Endothelial cell of umbilical vein (primary cell): ENCODE measurements around the gene NKAIN4. TPM values are rescaled to one million over a fixed set of nuclear protein-coding genes. Genes with fewer than 3 reads are reported as not detected.

Experiments
- BruUV-seq: library from RNA; stranded (reverse); fragments of 400-500 nt; replicated peaks from 2 replicates; lab custom pipeline; 2021; lab: Mats Ljungman, UMichigan
- CTCF ChIA-PET: fragments of 300-600, 350-600 bp; sonication (Branson Sonifier 250); formaldehyde crosslinking; loops from one replicate; lab custom pipeline; 2021; ENCODE audit warnings: antibody characterized with exemption, inconsistent platforms; lab: Charles Lee
- POLR2A ChIA-PET: fragments of 300-600, 350-600 bp; sonication (Branson Sonifier 250); formaldehyde crosslinking; loops from one replicate; lab custom pipeline; 2021; ENCODE audit warnings: antibody characterized with exemption, inconsistent platforms; lab: Charles Lee
- DNase-seq: peaks from one replicate; pipeline ENCODE4 v3.0.0-alpha.2; 2011; ENCODE audit warnings: low read depth, low spot score
- FAIRE-seq: peaks from 2 replicates; lab custom pipeline; 2011; peaks lifted over from hg19 to GRCh38; lab: Jason Lieb, UNC
- H2AFZ ChIP-seq: 2 replicates; pipeline ENCODE4 v1.6.0; 2012; ENCODE audit warnings: low read depth, low read length, control low read depth, inconsistent platforms
- H3K27ac ChIP-seq: 2 replicates; pipeline ENCODE4 v1.5.1; 2011; ENCODE audit warnings: low read depth, mild to moderate bottlenecking, control low read depth, low read length, moderate library complexity; ENCODE audit not compliant: insufficient read depth
- H3K27me3 ChIP-seq, 2 experiments: 2 replicates each; pipeline versions ENCODE4 v1.6.0 to v1.6.1; 2011; ENCODE audit warnings: low read length in 2 of 2, mixed read lengths in 1 of 2; ENCODE audit not compliant: control insufficient read depth in 2 of 2, insufficient read depth in 2 of 2
- H3K36me3 ChIP-seq, 2 experiments: 2 replicates in 1 of 2; 3 replicates in 1 of 2; pipeline ENCODE4 v1.5.1; 2011; ENCODE audit warnings: low read length in 2 of 2, mild to moderate bottlenecking in 1 of 2, moderate library complexity in 1 of 2; ENCODE audit not compliant: control insufficient read depth in 2 of 2, insufficient read depth in 2 of 2; ENCODE audit errors: extremely low read depth in 1 of 2
- H3K4me1 ChIP-seq: 3 replicates; pipeline ENCODE4 v1.5.1; 2011; ENCODE audit warnings: mild to moderate bottlenecking, low read length; ENCODE audit not compliant: control insufficient read depth, insufficient read depth; ENCODE audit errors: extremely low read depth
- H3K4me2 ChIP-seq: 2 replicates; pipeline ENCODE4 v1.6.1; 2011; ENCODE audit warnings: low read length, control low read depth, mixed read lengths; ENCODE audit not compliant: insufficient read depth
- H3K4me3 ChIP-seq, 3 experiments: fragments of 200-600 bp in 1 of 3; sonication (generic), shearing (Covaris generic) in 1 of 3; replicated peaks in 1 of 3; 2 replicates each; pipeline ENCODE4 v1.5.1; 2011 to 2016; ENCODE audit warnings: control low read depth in 3 of 3, low read length in 3 of 3, mild to moderate bottlenecking in 2 of 3, inconsistent platforms in 1 of 3, low read depth in 1 of 3, moderate library complexity in 1 of 3; ENCODE audit not compliant: insufficient read depth in 1 of 3
- H3K79me2 ChIP-seq: 2 replicates; pipeline ENCODE4 v1.6.0; 2012; ENCODE audit warnings: low read length, inconsistent platforms; ENCODE audit not compliant: control insufficient read depth, insufficient read depth
- H3K9ac ChIP-seq: replicated peaks from 2 replicates; pipeline ENCODE3; 2011; ENCODE audit warnings: low read length, control low read depth; ENCODE audit not compliant: insufficient read depth; ENCODE audit errors: extremely low read depth
- H3K9me1 ChIP-seq: replicated peaks from 3 replicates; pipeline ENCODE4 v1.6.0; 2011; ENCODE audit warnings: mild to moderate bottlenecking, low read length; ENCODE audit not compliant: control insufficient read depth, insufficient read depth; ENCODE audit errors: extremely low read depth
- H3K9me3 ChIP-seq: replicated peaks from 2 replicates; pipeline ENCODE4 v1.5.1; 2012; ENCODE audit warnings: low read length, inconsistent platforms; ENCODE audit not compliant: control insufficient read depth, insufficient read depth
- H4K20me1 ChIP-seq: replicated peaks from 2 replicates; pipeline ENCODE3; 2011; ENCODE audit warnings: mild to moderate bottlenecking, low read length; ENCODE audit not compliant: control insufficient read depth, insufficient read depth; ENCODE audit errors: extremely low read depth
- EZH2 ChIP-seq: IDR thresholded peaks from 2 replicates; pipeline ENCODE4 v1.6.1; 2012; ENCODE audit warnings: borderline replicate concordance, low read depth, mild to moderate bottlenecking, moderate library complexity, low read length, inconsistent platforms; ENCODE audit not compliant: severe bottlenecking
- FOS ChIP-seq: IDR thresholded peaks from 2 replicates; pipeline ENCODE4 v1.6.1; 2011; ENCODE audit warnings: mild to moderate bottlenecking, low read length, moderate library complexity, borderline replicate concordance; ENCODE audit not compliant: insufficient read depth
- GATA2 ChIP-seq: IDR thresholded peaks from 2 replicates; pipeline ENCODE4 v1.7.0; 2011; ENCODE audit warnings: low read depth, mild to moderate bottlenecking, moderate library complexity, mixed read lengths, low read length; ENCODE audit not compliant: insufficient read length, insufficient read depth
- JUN ChIP-seq: IDR thresholded peaks from 2 replicates; pipeline ENCODE4 v1.6.1; 2011; ENCODE audit warnings: borderline replicate concordance, low read depth; ENCODE audit not compliant: insufficient read length, insufficient read depth
- MYC ChIP-seq: IDR thresholded peaks from one replicate; pipeline ENCODE4 v1.6.1; 2011; ENCODE audit warnings: mild to moderate bottlenecking, low read depth, low read length
- POLR2A ChIP-seq: IDR thresholded peaks from 2 replicates; pipeline ENCODE4 v1.6.1; 2012; ENCODE audit warnings: low read depth, mild to moderate bottlenecking, control low read depth, low read length
- POLR2AphosphoS5 ChIP-seq: IDR thresholded peaks from 2 replicates; pipeline ENCODE4 v1.6.1; 2012; ENCODE audit warnings: low read depth, mild to moderate bottlenecking, control low read depth, low read length, moderate library complexity; ENCODE audit not compliant: insufficient read depth
- dilution Hi-C: fragments of 300-500 bp; cut with MboI; formaldehyde crosslinking; loops from one replicate; pipeline ENCODE4 v1.15.0; 2019; ENCODE audit warnings: low sequenced_read_pairs; ENCODE audit not compliant: extremely low pct_ligation_motif_present
- intact Hi-C: fragments of 100-400 bp; cut with micrococcal nuclease; formaldehyde crosslinking; loops from one replicate; pipeline ENCODE4 v1.10.0; 2022
- polyA plus RNA-seq, 4 experiments: library from polyadenylated mRNA; depleted of rRNA in 3 of 4; stranded (reverse) in 3 of 4; unstranded in 1 of 4; fragments of >200 nt; gene quantifications; 2 replicates each; pipeline versions ENCODE4 v1.2.1 to v1.2.3, GENCODE V29; 2011 to 2012; ENCODE audit warnings: missing spikeins in 1 of 4
- total RNA-seq: library from RNA; stranded (reverse); gene quantifications from 2 replicates; pipeline ENCODE4 v1.2.3, GENCODE V29; 2021
- TF ChIP-seq, protein P1 (sequence below): IDR thresholded peaks from 2 replicates; pipeline ENCODE4 v1.6.1; 2011; ENCODE audit not compliant: insufficient read depth, insufficient read length
- TF ChIP-seq, protein P2 (sequence below), 2 donors: IDR thresholded peaks; 1 replicate in 1 of 2; 2 replicates in 1 of 2; pipeline ENCODE4 v1.5.1; 2011; ENCODE audit warnings: low read length in 2 of 2, mild to moderate bottlenecking in 2 of 2, moderate library complexity in 2 of 2, control low read depth in 1 of 2, inconsistent platforms in 1 of 2, low read depth in 1 of 2; ENCODE audit not compliant: insufficient read depth in 1 of 2; ENCODE audit errors: extremely low read depth in 1 of 2

Gene NKAIN4
- total and polyA plus RNA-seq, 2 donors (not counting 3 experiments of a cell fraction or from before 2014, with no cell fraction given): 0.04 TPM; not detected in 1

DNA sequence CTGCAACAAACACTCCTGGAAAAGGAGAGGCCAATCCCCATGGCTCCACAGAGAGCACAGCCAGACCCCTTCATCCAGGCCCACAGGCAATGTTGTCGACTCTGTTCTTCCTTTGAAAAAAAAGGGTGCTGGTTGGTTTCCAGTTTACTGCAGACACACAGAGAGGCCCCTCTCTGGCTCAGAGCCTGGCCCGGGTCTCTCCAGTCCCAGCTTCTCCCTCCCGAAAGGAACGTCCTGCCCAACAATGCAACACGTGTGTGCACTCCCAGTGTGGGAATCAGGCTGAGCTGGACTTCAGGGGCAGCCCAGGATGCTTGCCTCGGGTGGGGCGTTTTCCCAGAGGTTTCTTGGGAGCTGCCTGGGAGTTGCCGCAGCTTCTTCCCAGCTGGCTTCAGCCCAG lies 4.5 kb upstream of the NKAIN4 start:
- DNase-seq (no peak), FAIRE-seq (no peak)
- Histone ChIP-seq H3K9ac (no peak overlapping the region), H3K27me3 (peaks cover 28 to 31% of the 10 kb centered on the region in 2 experiments), H3K36me3 (no peaks in the 10 kb centered on the region), H3K4me2 (no peak overlapping the region), H3K4me3 (no peak overlapping the region), H4K20me1 (no peaks in the 10 kb centered on the region), H3K9me1 (no peaks in the 10 kb centered on the region), H2AFZ (no peak overlapping the region), H3K79me2 (no peaks in the 10 kb centered on the region), H3K27ac (no peak overlapping the region), H3K4me1 (no peaks in the 10 kb centered on the region), H3K9me3 (no peaks in the 10 kb centered on the region)
- POLR2A ChIA-PET: no interaction called here
- intact Hi-C loops: no loop called here
- BruUV-seq: no TSS peak
- TF ChIP-seq JUN (no peak), EZH2 (no peak), GATA2 (no peak), POLR2A (no peak), MYC (no peak), POLR2AphosphoS5 (no peak), FOS (no peak)
- TF ChIP-seq, protein P1, sequence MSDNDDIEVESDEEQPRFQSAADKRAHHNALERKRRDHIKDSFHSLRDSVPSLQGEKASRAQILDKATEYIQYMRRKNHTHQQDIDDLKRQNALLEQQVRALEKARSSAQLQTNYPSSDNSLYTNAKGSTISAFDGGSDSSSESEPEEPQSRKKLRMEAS: no peak
- TF ChIP-seq, protein P2, sequence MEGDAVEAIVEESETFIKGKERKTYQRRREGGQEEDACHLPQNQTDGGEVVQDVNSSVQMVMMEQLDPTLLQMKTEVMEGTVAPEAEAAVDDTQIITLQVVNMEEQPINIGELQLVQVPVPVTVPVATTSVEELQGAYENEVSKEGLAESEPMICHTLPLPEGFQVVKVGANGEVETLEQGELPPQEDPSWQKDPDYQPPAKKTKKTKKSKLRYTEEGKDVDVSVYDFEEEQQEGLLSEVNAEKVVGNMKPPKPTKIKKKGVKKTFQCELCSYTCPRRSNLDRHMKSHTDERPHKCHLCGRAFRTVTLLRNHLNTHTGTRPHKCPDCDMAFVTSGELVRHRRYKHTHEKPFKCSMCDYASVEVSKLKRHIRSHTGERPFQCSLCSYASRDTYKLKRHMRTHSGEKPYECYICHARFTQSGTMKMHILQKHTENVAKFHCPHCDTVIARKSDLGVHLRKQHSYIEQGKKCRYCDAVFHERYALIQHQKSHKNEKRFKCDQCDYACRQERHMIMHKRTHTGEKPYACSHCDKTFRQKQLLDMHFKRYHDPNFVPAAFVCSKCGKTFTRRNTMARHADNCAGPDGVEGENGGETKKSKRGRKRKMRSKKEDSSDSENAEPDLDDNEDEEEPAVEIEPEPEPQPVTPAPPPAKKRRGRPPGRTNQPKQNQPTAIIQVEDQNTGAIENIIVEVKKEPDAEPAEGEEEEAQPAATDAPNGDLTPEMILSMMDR (IDR thresholded peaks at IDR 0.05; ENCODE audit: extremely low read depth in 1 of 2, insufficient read depth in 1 of 2, low read depth in 1 of 2, low read length in 2 of 2): no peak
- CTCF ChIA-PET: interaction anchor here (0.7 to 2.4 kb wide), 2 partner anchors 9 to 35 kb away, joined by 3 to 9 read pairs; no protein-coding TSS in a partner anchor
- dilution Hi-C loops: no loop called here
